ENCODE measurements around the gene FAM170B. TPM values are rescaled to one million over a fixed set of nuclear protein-coding genes. Genes with fewer than 3 reads are reported as not detected.
A peak's percentile ranks its signal among the peaks of the same experiment; 100 is the strongest.

The FAM170B gene
- total RNA-seq, 1 donor from 2014 or later = not detected

- Mint-ChIP-seq H3K27ac (no peak overlapping the region), H3K36me3 (ENCODE audit: low read depth) (no peaks in the 10 kb centered on the region), H3K4me3 (no peak overlapping the region), H3K9me3 (no peaks in the 10 kb centered on the region), H3K4me1 (ENCODE audit: low read depth) (no peaks in the 10 kb centered on the region), H3K27me3 (ENCODE audit: insufficient read depth) (peaks cover 13% of the 10 kb centered on the region)
- intact Hi-C loops (cut with micrococcal nuclease) = no loop called here
- no peak for DNase-seq (ENCODE audit: low spot score)
Measured at GRCh38 chr10:49109669-49110340, 24.0 kb downstream of the FAM170B start.

GRCh38 chr10:49108656-49109055 lies 25.2 kb downstream of the FAM170B start:
- H3K4me3 Mint-ChIP-seq = no peak overlapping the region
- no peaks in the 10 kb centered on the region for H3K4me1 Mint-ChIP-seq (ENCODE audit: low read depth)
- H3K9me3 Mint-ChIP-seq = no peaks in the 10 kb centered on the region
- intact Hi-C loops (cut with micrococcal nuclease) = no loop called here
- no peaks in the 10 kb centered on the region for H3K36me3 Mint-ChIP-seq (ENCODE audit: low read depth)
- H3K27me3 Mint-ChIP-seq (ENCODE audit: insufficient read depth) = peaks cover 5% of the 10 kb centered on the region
- no peak for DNase-seq (ENCODE audit: low spot score)
- H3K27ac Mint-ChIP-seq = no peak overlapping the region

- no peak for DNase-seq (ENCODE audit: low spot score)
- Mint-ChIP-seq H3K27me3 (ENCODE audit: insufficient read depth) (peaks cover 7% of the 10 kb centered on the region), H3K9me3 (no peaks in the 10 kb centered on the region), H3K4me1 (ENCODE audit: low read depth) (no peaks in the 10 kb centered on the region), H3K36me3 (ENCODE audit: low read depth) (no peaks in the 10 kb centered on the region), H3K27ac (no peak overlapping the region), H3K4me3 (no peak overlapping the region)
- intact Hi-C loops (cut with micrococcal nuclease) = no loop called here
Measured at GRCh38 chr10:49107887-49108267, 25.9 kb downstream of the FAM170B start.

GRCh38 chr10:49107111-49107886 lies 26.5 kb downstream of the FAM170B start:
- DNase-seq (ENCODE audit: low spot score) = no peak
- Mint-ChIP-seq H3K27ac (no peak overlapping the region), H3K9me3 (no peaks in the 10 kb centered on the region), H3K4me3 (no peak overlapping the region), H3K27me3 (ENCODE audit: insufficient read depth) (peaks cover 7% of the 10 kb centered on the region), H3K4me1 (ENCODE audit: low read depth) (no peaks in the 10 kb centered on the region), H3K36me3 (ENCODE audit: low read depth) (no peaks in the 10 kb centered on the region)
- intact Hi-C loops (cut with micrococcal nuclease) = no loop called here

- Mint-ChIP-seq H3K4me1 (ENCODE audit: low read depth) (no peaks in the 10 kb centered on the region), H3K4me3 (no peak overlapping the region), H3K36me3 (ENCODE audit: low read depth) (no peaks in the 10 kb centered on the region), H3K27ac (no peak overlapping the region), H3K9me3 (no peaks in the 10 kb centered on the region), H3K27me3 (ENCODE audit: insufficient read depth) (peaks cover 5% of the 10 kb centered on the region)
- intact Hi-C loops (cut with micrococcal nuclease) = no loop called here
- DNase-seq (ENCODE audit: low spot score) = no peak
Measured at GRCh38 chr10:49106451-49106850, 27.4 kb downstream of the FAM170B start.

GRCh38 chr10:49105076-49105475 lies 28.7 kb downstream of the FAM170B start:
- H3K27ac Mint-ChIP-seq = no peak overlapping the region
- intact Hi-C loops (cut with micrococcal nuclease) = no loop called here
- no peaks in the 10 kb centered on the region for H3K9me3 Mint-ChIP-seq
- DNase-seq (ENCODE audit: low spot score) = no peak
- H3K27me3 Mint-ChIP-seq (ENCODE audit: insufficient read depth) = peaks cover 4% of the 10 kb centered on the region
- no peaks in the 10 kb centered on the region for H3K4me1 Mint-ChIP-seq (ENCODE audit: low read depth)
- H3K36me3 Mint-ChIP-seq (ENCODE audit: low read depth) = no peaks in the 10 kb centered on the region
- no peak overlapping the region for H3K4me3 Mint-ChIP-seq

GRCh38 chr10:49104323-49104722 lies 29.5 kb downstream of the FAM170B start:
- H3K4me3 Mint-ChIP-seq = no peak overlapping the region
- no peak for DNase-seq (ENCODE audit: low spot score)
- intact Hi-C loops (cut with micrococcal nuclease) = no loop called here
- peaks cover 9% of the 10 kb centered on the region for H3K27me3 Mint-ChIP-seq (ENCODE audit: insufficient read depth)
- no peaks in the 10 kb centered on the region for H3K9me3 Mint-ChIP-seq
- H3K36me3 Mint-ChIP-seq (ENCODE audit: low read depth) = no peaks in the 10 kb centered on the region
- no peaks in the 10 kb centered on the region for H3K4me1 Mint-ChIP-seq (ENCODE audit: low read depth)
- peak overlapping the region; percentile 21 for H3K27ac Mint-ChIP-seq

GRCh38 chr10:49103761-49104160 lies 30.1 kb downstream of the FAM170B start:
- H3K27me3 Mint-ChIP-seq (ENCODE audit: insufficient read depth) = peaks cover 9% of the 10 kb centered on the region

GRCh38 chr10:49099046-49099445 lies 34.8 kb downstream of the FAM170B start:
- Mint-ChIP-seq H3K4me3 (no peak overlapping the region), H3K9me3 (no peaks in the 10 kb centered on the region), H3K27ac (no peak overlapping the region), H3K36me3 (ENCODE audit: low read depth) (no peaks in the 10 kb centered on the region), H3K27me3 (ENCODE audit: insufficient read depth) (peaks cover 9% of the 10 kb centered on the region), H3K4me1 (ENCODE audit: low read depth) (no peaks in the 10 kb centered on the region)
- intact Hi-C loops (cut with micrococcal nuclease) = no loop called here
- no peak for DNase-seq (ENCODE audit: low spot score)

More at GRCh38 chr10:49103761-49104160, 30.1 kb downstream of the FAM170B start:
- intact Hi-C loops (cut with micrococcal nuclease) = no loop called here
- Mint-ChIP-seq H3K4me1 (ENCODE audit: low read depth) (no peaks in the 10 kb centered on the region), H3K4me3 (no peak overlapping the region), H3K9me3 (no peaks in the 10 kb centered on the region), H3K27ac (no peak overlapping the region), H3K36me3 (ENCODE audit: low read depth) (no peaks in the 10 kb centered on the region)
- DNase-seq (ENCODE audit: low spot score) = no peak

- Mint-ChIP-seq H3K36me3 (ENCODE audit: low read depth) (no peaks in the 10 kb centered on the region), H3K27me3 (ENCODE audit: insufficient read depth) (peaks cover 6% of the 10 kb centered on the region), H3K4me3 (no peak overlapping the region), H3K9me3 (no peaks in the 10 kb centered on the region), H3K27ac (no peak overlapping the region), H3K4me1 (ENCODE audit: low read depth) (no peaks in the 10 kb centered on the region)
- no peak for DNase-seq (ENCODE audit: low spot score)
- intact Hi-C loops (cut with micrococcal nuclease) = no loop called here
Measured at GRCh38 chr10:49096890-49097445, 36.9 kb downstream of the FAM170B start.

GRCh38 chr10:49094646-49095045 lies 39.2 kb downstream of the FAM170B start:
- Mint-ChIP-seq H3K27me3 (ENCODE audit: insufficient read depth) (peaks cover 4% of the 10 kb centered on the region), H3K9me3 (no peaks in the 10 kb centered on the region), H3K4me3 (no peak overlapping the region), H3K27ac (no peak overlapping the region), H3K36me3 (ENCODE audit: low read depth) (no peaks in the 10 kb centered on the region), H3K4me1 (ENCODE audit: low read depth) (no peaks in the 10 kb centered on the region)
- intact Hi-C loops (cut with micrococcal nuclease) = no loop called here
- no peak for DNase-seq (ENCODE audit: low spot score)

GRCh38 chr10:49093922-49094321 lies 39.9 kb downstream of the FAM170B start:
- Mint-ChIP-seq H3K27me3 (ENCODE audit: insufficient read depth) (peaks cover 2% of the 10 kb centered on the region), H3K4me1 (ENCODE audit: low read depth) (no peaks in the 10 kb centered on the region), H3K9me3 (no peaks in the 10 kb centered on the region), H3K27ac (no peak overlapping the region), H3K4me3 (no peak overlapping the region), H3K36me3 (ENCODE audit: low read depth) (no peaks in the 10 kb centered on the region)
- DNase-seq (ENCODE audit: low spot score) = no peak
- intact Hi-C loops (cut with micrococcal nuclease) = no loop called here

GRCh38 chr10:49092477-49092876 lies 41.3 kb downstream of the FAM170B start:
- Mint-ChIP-seq H3K27me3 (ENCODE audit: insufficient read depth) (peaks cover 2% of the 10 kb centered on the region), H3K36me3 (ENCODE audit: low read depth) (no peaks in the 10 kb centered on the region), H3K4me3 (no peak overlapping the region), H3K9me3 (peaks cover 2% of the 10 kb centered on the region), H3K27ac (no peak overlapping the region), H3K4me1 (ENCODE audit: low read depth) (no peaks in the 10 kb centered on the region)
- DNase-seq (ENCODE audit: low spot score) = no peak
- intact Hi-C loops (cut with micrococcal nuclease) = no loop called here
